Fibroblast of lung (primary cell): ENCODE measurements around the gene GTF2F2.

Experiments
- EZH2 ChIP-seq: IDR thresholded peaks from 2 replicates; pipeline ENCODE4 v1.5.1; 2012; ENCODE audit warnings: low read length, control low read depth, mild to moderate bottlenecking; ENCODE audit errors: missing control alignments
- TF ChIP-seq, protein P1 (sequence below), 2 donors: IDR thresholded peaks in 1 of 2; conservative IDR thresholded peaks in 1 of 2; 1 replicate in 1 of 2; 2 replicates in 1 of 2; pipeline ENCODE4 v1.5.1; 2011 to 2012; ENCODE audit warnings: low read length in 2 of 2, control low read depth in 1 of 2, inconsistent platforms in 1 of 2, low read depth in 1 of 2, mild to moderate bottlenecking in 1 of 2

DNA sequence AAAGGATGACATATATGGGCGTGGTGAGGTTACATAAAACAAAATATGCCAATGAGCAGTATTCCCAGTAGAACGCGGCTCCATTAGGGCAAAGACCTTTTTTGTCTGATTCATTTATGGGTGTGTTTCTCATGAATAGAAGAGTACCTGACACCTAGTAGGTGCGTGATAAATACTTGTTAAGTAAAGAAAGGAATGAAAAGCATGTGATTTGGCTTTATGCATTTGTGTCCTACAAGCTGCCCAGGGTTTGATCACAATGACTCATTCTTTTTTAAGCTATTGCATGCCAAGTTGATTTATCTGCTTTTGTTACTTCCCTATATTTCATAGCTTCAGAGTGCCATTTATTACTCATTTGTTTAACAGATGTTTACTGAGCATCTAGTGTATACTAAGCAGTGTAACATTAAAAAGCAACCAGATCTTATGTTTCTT lies 99.6 kb downstream of the GTF2F2 start:
- TF ChIP-seq, protein P1, sequence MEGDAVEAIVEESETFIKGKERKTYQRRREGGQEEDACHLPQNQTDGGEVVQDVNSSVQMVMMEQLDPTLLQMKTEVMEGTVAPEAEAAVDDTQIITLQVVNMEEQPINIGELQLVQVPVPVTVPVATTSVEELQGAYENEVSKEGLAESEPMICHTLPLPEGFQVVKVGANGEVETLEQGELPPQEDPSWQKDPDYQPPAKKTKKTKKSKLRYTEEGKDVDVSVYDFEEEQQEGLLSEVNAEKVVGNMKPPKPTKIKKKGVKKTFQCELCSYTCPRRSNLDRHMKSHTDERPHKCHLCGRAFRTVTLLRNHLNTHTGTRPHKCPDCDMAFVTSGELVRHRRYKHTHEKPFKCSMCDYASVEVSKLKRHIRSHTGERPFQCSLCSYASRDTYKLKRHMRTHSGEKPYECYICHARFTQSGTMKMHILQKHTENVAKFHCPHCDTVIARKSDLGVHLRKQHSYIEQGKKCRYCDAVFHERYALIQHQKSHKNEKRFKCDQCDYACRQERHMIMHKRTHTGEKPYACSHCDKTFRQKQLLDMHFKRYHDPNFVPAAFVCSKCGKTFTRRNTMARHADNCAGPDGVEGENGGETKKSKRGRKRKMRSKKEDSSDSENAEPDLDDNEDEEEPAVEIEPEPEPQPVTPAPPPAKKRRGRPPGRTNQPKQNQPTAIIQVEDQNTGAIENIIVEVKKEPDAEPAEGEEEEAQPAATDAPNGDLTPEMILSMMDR (conservative IDR thresholded peaks at IDR 0.05 in 1 of 2, IDR thresholded peaks at IDR 0.05 in 1 of 2; ENCODE audit: low read depth in 1 of 2, low read length in 2 of 2), result no peak
- no peak for TF ChIP-seq EZH2
